Ovary (tissue), 9 donors: ENCODE measurements around the gene MED28. TPM values are rescaled to one million over a fixed set of nuclear protein-coding genes. Genes with fewer than 3 reads are reported as not detected.

Source experiments
- DNase-seq, 5 donors: peaks; one replicate each; pipeline ENCODE4 v3.0.0-alpha.2; 2019 to 2020
- H3K27ac ChIP-seq, 2 donors: fragments of 200-600 bp; one replicate each; pipeline versions ENCODE4 v1.5.1 to v1.8.0; 2019 to 2022
- H3K27me3 ChIP-seq: fragments of 200-600 bp; one replicate; pipeline ENCODE4 v1.8.0; 2022
- H3K36me3 ChIP-seq: fragments of 200-600 bp; sonication (generic); one replicate; pipeline ENCODE4 v1.5.1; 2019
- H3K4me1 ChIP-seq: one replicate; pipeline ENCODE4 v1.8.1; 2013; ENCODE audit warnings: mild to moderate bottlenecking, moderate library complexity; ENCODE audit not compliant: insufficient read depth
- H3K4me3 ChIP-seq: fragments of 200-600 bp; sonication (generic); one replicate; pipeline ENCODE4 v1.5.1; 2017
- H3K9me3 ChIP-seq, 2 donors: fragments of 200-600 bp in 1 of 2; sonication (generic) in 1 of 2; one replicate each; pipeline versions ENCODE4 v1.5.1 to v1.8.1; 2013 to 2019; ENCODE audit warnings: mild to moderate bottlenecking in 1 of 2, moderate library complexity in 1 of 2
- CTCF ChIP-seq, 3 donors: fragments of 450-650 bp in 2 of 3; fragments of 200-600 bp in 1 of 3; IDR thresholded peaks; one replicate each; pipeline versions ENCODE4 v1.5.1 to v1.8.0; 2016 to 2022; ENCODE audit warnings: antibody characterized with exemption in 3 of 3, mild to moderate bottlenecking in 1 of 3
- EP300 ChIP-seq: sonication (generic); formaldehyde crosslinking; IDR thresholded peaks from one replicate; pipeline ENCODE4 v1.6.1; 2017; ENCODE audit warnings: antibody characterized with exemption
- POLR2A ChIP-seq: fragments of 450-650 bp; IDR thresholded peaks from one replicate; pipeline ENCODE4 v1.6.1; 2017; ENCODE audit warnings: antibody characterized with exemption, mild to moderate bottlenecking, moderate library complexity
- WGBS, 3 donors: extraction: QIAGEN DNeasy Blood & Tissue Kit in 1 of 3; methylation state at CpG; one replicate each; pipeline versions ENCODE4 v1.1.5 to v1.1.7; 2013 to 2017; 5-methylcytosine and 5-hydroxymethylcytosine counted together
- intact Hi-C, 4 donors: fragments of 100-400 bp; cut with DNase I; formaldehyde crosslinking; loops; one replicate each; pipeline versions ENCODE4 v1.11.0 to v1.15.1; 2022 to 2023
- polyA plus RNA-seq, 2 donors: library from polyadenylated mRNA; stranded (reverse); fragments of 200-250 nt in 1 of 2; fragments of 350-450 nt in 1 of 2; fragmentation: Illumina TruSeq in 1 of 2; extraction: RNeasy Lipid Tissue Mini Kit (QIAGEN cat#74804) in 1 of 2; gene quantifications; one replicate each; pipeline ENCODE4 v1.2.3, GENCODE V29; 2013 to 2014
- total RNA-seq, 7 donors: library from RNA; depleted of rRNA in 2 of 7; stranded (reverse); fragments of >200 nt in 2 of 7; fragmentation: NEBNext Ultra II Directional in 3 of 7; extraction: Animal tissue kit (Norgen Biotek cat#: 25700) in 3 of 7; gene quantifications; one replicate each; pipeline versions ENCODE4 v1.1.0 to v1.2.4, GENCODE V29; 2016 to 2023
- donor health status: DM: no; HTN: no; CAD: no; lungs with moderate emphysema.
- donor health status: DM: no; HTN: no; CAD: no.
- donor health status: Bipolar disorder and iron deficiency.
- donor health status: DM: yes; HTN: yes; CAD: no.
- donor health status: DM: no; HTN: no; CAD: no.
- donor health status: DM: yes; HTN: yes; CAD: no.

MED28 gene
- total and polyA plus RNA-seq, 9 donors: 14.7 to 78.7 (median 60.7) TPM

- no peaks in the 10 kb centered on the region for H3K36me3 ChIP-seq
- DNase-seq: no peak
- H3K4me1 ChIP-seq: no peaks in the 10 kb centered on the region
- no peaks in the 10 kb centered on the region for H3K27me3 ChIP-seq
- intact Hi-C loops: no loop called here
- no peak overlapping the region for H3K27ac ChIP-seq
- TF ChIP-seq POLR2A (no peak), EP300 (no peak), CTCF (IDR thresholded peaks at IDR 0.05) (no peak)
- 78 to 80% (median 79%) methylated on average over 7 of the region's 7 CpGs for WGBS, 3 donors
- no peak overlapping the region for H3K4me3 ChIP-seq
- H3K9me3 ChIP-seq: no peaks in the 10 kb centered on the region
Observed at GRCh38 chr4:17623451-17624001, 9.1 kb downstream of the MED28 start.

GRCh38 chr4:17624821-17625220, 10.4 kb downstream of the MED28 start:
- Histone ChIP-seq H3K9me3 (no peaks in the 10 kb centered on the region), H3K4me1 (no peaks in the 10 kb centered on the region), H3K27ac (no peak overlapping the region), H3K27me3 (no peaks in the 10 kb centered on the region), H3K4me3 (no peak overlapping the region), H3K36me3 (no peaks in the 10 kb centered on the region)
- intact Hi-C loops: no loop called here
- no peak for TF ChIP-seq EP300
- no peak for TF ChIP-seq CTCF (IDR thresholded peaks at IDR 0.05)
- TF ChIP-seq POLR2A: no peak
- WGBS, 3 donors: 78 to 84% (median 83%) methylated on average over 2 of the region's 2 CpGs
- no peak for DNase-seq

- Histone ChIP-seq H3K36me3 (no peaks in the 10 kb centered on the region), H3K4me3 (no peak overlapping the region), H3K9me3 (no peaks in the 10 kb centered on the region), H3K4me1 (no peaks in the 10 kb centered on the region), H3K27ac (no peak overlapping the region), H3K27me3 (no peaks in the 10 kb centered on the region)
- intact Hi-C loops: no loop called here
- WGBS, 3 donors: 88 to 92% (median 89%) methylated on average over 4 of the region's 4 CpGs
- TF ChIP-seq EP300 (no peak), CTCF (IDR thresholded peaks at IDR 0.05) (no peak), POLR2A (no peak)
- DNase-seq: no peak
Observed at GRCh38 chr4:17630228-17630627, 15.8 kb downstream of the MED28 start.

- WGBS, 3 donors: 94 to 96% (median 94%) methylated on average over 9 of the region's 9 CpGs
- Histone ChIP-seq H3K4me3 (no peak overlapping the region), H3K36me3 (no peaks in the 10 kb centered on the region), H3K4me1 (no peaks in the 10 kb centered on the region), H3K9me3 (no peaks in the 10 kb centered on the region), H3K27me3 (no peaks in the 10 kb centered on the region), H3K27ac (no peak overlapping the region)
- no peak for DNase-seq
- intact Hi-C loops: no loop called here
- TF ChIP-seq EP300 (no peak), CTCF (IDR thresholded peaks at IDR 0.05) (no peak), POLR2A (no peak)
Observed at GRCh38 chr4:17633600-17633999, 19.2 kb downstream of the MED28 start.
